CD14-positive monocyte (primary cell): ENCODE results near the gene MAB21L3. TPM values are rescaled to one million over a fixed set of nuclear protein-coding genes. Genes with fewer than 3 reads are reported as not detected.

Experiments used
- DNase-seq, 3 donors: peaks; one replicate each; pipeline ENCODE4 v3.0.0-alpha.2; 2011 to 2022
- H2AFZ ChIP-seq: 2 replicates; pipeline ENCODE4 v1.6.0; 2012; ENCODE audit warnings: mild to moderate bottlenecking, low read depth, low read length, inconsistent platforms; ENCODE audit not compliant: insufficient read depth, poor library complexity, severe bottlenecking
- H3K27ac ChIP-seq, 2 donors: 1 replicate in 1 of 2; 2 replicates in 1 of 2; pipeline ENCODE4 v1.5.1; 2012 to 2013; ENCODE audit warnings: low read length in 2 of 2, control low read depth in 1 of 2, inconsistent platforms in 1 of 2, low read depth in 1 of 2, mild to moderate bottlenecking in 1 of 2
- H3K27me3 ChIP-seq, 2 donors: one replicate each; pipeline versions ENCODE4 v1.6.0 to v1.6.1; 2011 to 2013; ENCODE audit warnings: low read length in 2 of 2; ENCODE audit not compliant: control insufficient read depth in 2 of 2, insufficient read depth in 2 of 2
- H3K36me3 ChIP-seq, 2 donors: replicated peaks in 1 of 2; 1 replicate in 1 of 2; 2 replicates in 1 of 2; pipeline versions ENCODE4 v1.5.1 to v1.6.1; 2012 to 2013; ENCODE audit warnings: low read length in 2 of 2, control low read depth in 1 of 2, inconsistent platforms in 1 of 2, mild to moderate bottlenecking in 1 of 2; ENCODE audit not compliant: insufficient read depth in 2 of 2, control insufficient read depth in 1 of 2
- H3K4me1 ChIP-seq, 2 donors: 1 replicate in 1 of 2; 2 replicates in 1 of 2; pipeline versions ENCODE4 v1.5.1 to v1.6.1; 2012 to 2013; ENCODE audit warnings: low read length in 2 of 2, control low read depth in 1 of 2, inconsistent platforms in 1 of 2, mild to moderate bottlenecking in 1 of 2, moderate library complexity in 1 of 2; ENCODE audit not compliant: insufficient read depth in 2 of 2, control insufficient read depth in 1 of 2
- H3K4me2 ChIP-seq: replicated peaks from 2 replicates; pipeline ENCODE3; 2012; ENCODE audit warnings: low read length, moderate library complexity, mild to moderate bottlenecking; ENCODE audit not compliant: poor library complexity, severe bottlenecking; ENCODE audit errors: extremely low read depth
- H3K4me3 ChIP-seq, 3 experiments: fragments of 200-600 bp in 1 of 3; sonication (generic) in 1 of 3; replicated peaks in 1 of 3; 1 replicate in 2 of 3; 2 replicates in 1 of 3; pipeline ENCODE4 v1.5.1; 2011 to 2013; ENCODE audit warnings: low read length in 3 of 3, mild to moderate bottlenecking in 3 of 3, control low read depth in 2 of 3, low read depth in 2 of 3, inconsistent platforms in 1 of 3, moderate library complexity in 1 of 3
- H3K79me2 ChIP-seq: 2 replicates; pipeline ENCODE4 v1.6.0; 2012; ENCODE audit warnings: mild to moderate bottlenecking, control low read depth, inconsistent platforms, low read length, moderate library complexity; ENCODE audit not compliant: insufficient read depth
- H3K9ac ChIP-seq: 2 replicates; pipeline ENCODE4 v1.6.0; 2017; ENCODE audit warnings: low read length, mild to moderate bottlenecking; ENCODE audit not compliant: insufficient read depth, poor library complexity, severe bottlenecking
- H3K9me3 ChIP-seq, 2 donors: replicated peaks in 1 of 2; 1 replicate in 1 of 2; 2 replicates in 1 of 2; pipeline versions ENCODE4 v1.5.1 to v1.6.1; 2012 to 2013; ENCODE audit warnings: low read length in 2 of 2, control low read depth in 1 of 2; ENCODE audit not compliant: control insufficient read depth in 1 of 2, insufficient read depth in 1 of 2
- H4K20me1 ChIP-seq: 2 replicates; pipeline ENCODE4 v1.6.0; 2012; ENCODE audit warnings: mild to moderate bottlenecking, low read length, control low read depth, moderate library complexity; ENCODE audit not compliant: insufficient read depth
- H3K27ac Mint-ChIP-seq, 7 donors: one replicate each; pipeline ENCODE4 v1.8.0; 2020; ENCODE audit warnings: mild to moderate bottlenecking in 7 of 7, mixed read lengths in 7 of 7, moderate library complexity in 6 of 7, inconsistent platforms in 2 of 7
- H3K27me3 Mint-ChIP-seq, 3 donors: one replicate each; pipeline ENCODE4 v1.8.0; 2021 to 2022; ENCODE audit warnings: low read depth in 3 of 3, mild to moderate bottlenecking in 3 of 3, mixed read lengths in 3 of 3, moderate library complexity in 3 of 3, inconsistent platforms in 1 of 3
- H3K36me3 Mint-ChIP-seq, 2 donors: one replicate each; pipeline ENCODE4 v1.8.0; 2020; ENCODE audit warnings: mixed read lengths in 2 of 2, inconsistent platforms in 1 of 2, mild to moderate bottlenecking in 1 of 2
- H3K4me1 Mint-ChIP-seq: one replicate; pipeline ENCODE4 v1.8.0; 2020; ENCODE audit warnings: mild to moderate bottlenecking, mixed read lengths
- H3K4me3 Mint-ChIP-seq, 2 donors: one replicate each; pipeline ENCODE4 v1.8.0; 2020; ENCODE audit warnings: mild to moderate bottlenecking in 2 of 2, mixed read lengths in 2 of 2, moderate library complexity in 1 of 2
- H3K9me3 Mint-ChIP-seq, 7 donors: one replicate each; pipeline ENCODE4 v1.8.0; 2020 to 2022; ENCODE audit warnings: mixed read lengths in 7 of 7, mild to moderate bottlenecking in 6 of 7, moderate library complexity in 6 of 7, inconsistent platforms in 2 of 7
- WGBS: methylation state at CpG from one replicate; pipeline ENCODE4 v1.1.5; 2013; ENCODE audit warnings: missing lambda C conversion rate; ENCODE audit not compliant: insufficient coverage; 5-methylcytosine and 5-hydroxymethylcytosine counted together
- intact Hi-C, 2 donors: fragments of 100-400 bp; cut with micrococcal nuclease; formaldehyde crosslinking; loops; one replicate each; pipeline versions ENCODE4 v1.15.0 to v1.15.1; 2023
- polyA plus RNA-seq, 3 donors: library from polyadenylated mRNA; depleted of rRNA in 1 of 3; unstranded in 2 of 3; stranded (reverse) in 1 of 3; fragments of 300-500 nt in 2 of 3; fragments of >200 nt in 1 of 3; fragmentation: Illumina TruSeq in 2 of 3; gene quantifications; 1 replicate in 2 of 3; 2 replicates in 1 of 3; pipeline ENCODE4 v1.2.3, GENCODE V29; 2012 to 2021
- TF ChIP-seq, protein P1 (sequence below): fragments of 200-600 bp; IDR thresholded peaks from one replicate; pipeline ENCODE4 v1.8.0; 2022; ENCODE audit warnings: antibody characterized with exemption, mild to moderate bottlenecking

The MAB21L3 gene
- polyA plus RNA-seq, 3 donors, result 0.44 TPM; not detected in 2

DNA sequence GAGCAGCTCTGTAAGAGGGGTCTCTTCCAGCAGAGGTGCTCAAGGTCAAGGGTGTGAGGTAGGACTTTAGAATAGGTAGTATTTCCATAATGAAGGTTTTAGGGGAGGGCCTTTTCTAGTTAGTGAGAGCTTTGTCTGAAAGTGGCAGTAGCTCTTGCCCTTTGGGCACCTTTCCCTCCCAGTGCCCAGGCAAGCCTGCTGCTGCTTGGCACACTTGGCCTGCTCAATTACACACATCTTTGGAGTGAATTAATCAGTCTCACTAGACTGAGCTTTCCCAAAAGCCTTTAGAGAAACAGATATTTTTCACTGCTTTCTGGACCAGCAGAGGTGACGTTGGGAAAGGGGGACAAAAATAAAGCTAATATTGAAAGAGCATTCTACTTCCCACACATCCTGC lies 48.0 kb downstream of the MAB21L3 start:
- no peak for DNase-seq
- H3K27me3 Mint-ChIP-seq, result peaks cover 0 to 12% (median 3%) of the 10 kb centered on the region in 3 donors
- H3K27ac Mint-ChIP-seq, result no peak overlapping the region
- H2AFZ ChIP-seq, result no peak overlapping the region
- no peaks in the 10 kb centered on the region for H4K20me1 ChIP-seq
- H3K9ac ChIP-seq, result no peak overlapping the region
- TF ChIP-seq, protein P1, sequence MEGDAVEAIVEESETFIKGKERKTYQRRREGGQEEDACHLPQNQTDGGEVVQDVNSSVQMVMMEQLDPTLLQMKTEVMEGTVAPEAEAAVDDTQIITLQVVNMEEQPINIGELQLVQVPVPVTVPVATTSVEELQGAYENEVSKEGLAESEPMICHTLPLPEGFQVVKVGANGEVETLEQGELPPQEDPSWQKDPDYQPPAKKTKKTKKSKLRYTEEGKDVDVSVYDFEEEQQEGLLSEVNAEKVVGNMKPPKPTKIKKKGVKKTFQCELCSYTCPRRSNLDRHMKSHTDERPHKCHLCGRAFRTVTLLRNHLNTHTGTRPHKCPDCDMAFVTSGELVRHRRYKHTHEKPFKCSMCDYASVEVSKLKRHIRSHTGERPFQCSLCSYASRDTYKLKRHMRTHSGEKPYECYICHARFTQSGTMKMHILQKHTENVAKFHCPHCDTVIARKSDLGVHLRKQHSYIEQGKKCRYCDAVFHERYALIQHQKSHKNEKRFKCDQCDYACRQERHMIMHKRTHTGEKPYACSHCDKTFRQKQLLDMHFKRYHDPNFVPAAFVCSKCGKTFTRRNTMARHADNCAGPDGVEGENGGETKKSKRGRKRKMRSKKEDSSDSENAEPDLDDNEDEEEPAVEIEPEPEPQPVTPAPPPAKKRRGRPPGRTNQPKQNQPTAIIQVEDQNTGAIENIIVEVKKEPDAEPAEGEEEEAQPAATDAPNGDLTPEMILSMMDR, result no peak
- H3K4me2 ChIP-seq, result no peak overlapping the region
- H3K36me3 Mint-ChIP-seq, result no peaks in the 10 kb centered on the region
- no CpG with 5 or more reads among the region's 1 CpG for WGBS
- H3K9me3 Mint-ChIP-seq, result peaks cover 0 to 4% (median 0%) of the 10 kb centered on the region in 7 donors
- no peaks in the 10 kb centered on the region for H3K4me1 ChIP-seq
- H3K27ac ChIP-seq, result no peak overlapping the region
- no peaks in the 10 kb centered on the region for H3K27me3 ChIP-seq
- no peaks in the 10 kb centered on the region for H3K79me2 ChIP-seq
- no peaks in the 10 kb centered on the region for H3K9me3 ChIP-seq
- no peaks in the 10 kb centered on the region for H3K36me3 ChIP-seq
- no peak overlapping the region for H3K4me3 ChIP-seq
- H3K4me3 Mint-ChIP-seq, result no peak overlapping the region
- intact Hi-C loops, result no loop called here
- H3K4me1 Mint-ChIP-seq, result peaks cover 2% of the 10 kb centered on the region

DNA sequence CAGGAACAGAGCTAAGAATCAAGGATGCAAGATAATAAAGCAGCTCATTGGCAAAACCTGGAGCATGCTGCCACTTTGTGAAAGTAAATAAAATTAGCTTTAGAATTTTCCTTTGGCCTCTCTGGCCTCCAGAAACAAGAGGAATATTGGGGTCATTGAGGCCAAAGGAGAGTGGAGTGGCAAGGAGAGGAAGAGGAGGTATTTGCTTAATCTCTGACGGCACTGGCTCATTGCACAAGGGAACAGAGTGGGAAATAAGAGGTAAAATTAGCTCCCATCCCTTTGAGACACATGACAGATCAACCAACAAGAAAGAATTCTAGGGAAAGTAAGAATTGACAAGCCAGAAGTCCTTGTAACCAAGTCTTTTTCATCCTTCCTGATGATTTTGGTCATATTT lies 48.4 kb downstream of the MAB21L3 start:
- no peaks in the 10 kb centered on the region for H3K4me1 ChIP-seq
- H3K4me3 ChIP-seq, result no peak overlapping the region
- no peak overlapping the region for H3K9ac ChIP-seq
- no peaks in the 10 kb centered on the region for H4K20me1 ChIP-seq
- no peak overlapping the region for H2AFZ ChIP-seq
- no peaks in the 10 kb centered on the region for H3K9me3 ChIP-seq
- no peaks in the 10 kb centered on the region for H3K36me3 ChIP-seq
- H3K27ac ChIP-seq, result no peak overlapping the region
- Mint-ChIP-seq H3K27me3 (peaks cover 0 to 12% (median 2%) of the 10 kb centered on the region in 3 donors), H3K27ac (no peak overlapping the region), H3K4me1 (peaks cover 2% of the 10 kb centered on the region), H3K36me3 (no peaks in the 10 kb centered on the region), H3K9me3 (peaks cover 0 to 4% (median 0%) of the 10 kb centered on the region in 7 donors), H3K4me3 (no peak overlapping the region)
- H3K4me2 ChIP-seq, result no peak overlapping the region
- no CpG with 5 or more reads among the region's 1 CpG for WGBS
- DNase-seq, result no peak
- no peaks in the 10 kb centered on the region for H3K79me2 ChIP-seq
- H3K27me3 ChIP-seq, result no peaks in the 10 kb centered on the region
- intact Hi-C loops, result no loop called here
- TF ChIP-seq, protein P1, result no peak
